Measurements from ENCODE around the gene GDPD1.

The GDPD1 gene

DNA sequence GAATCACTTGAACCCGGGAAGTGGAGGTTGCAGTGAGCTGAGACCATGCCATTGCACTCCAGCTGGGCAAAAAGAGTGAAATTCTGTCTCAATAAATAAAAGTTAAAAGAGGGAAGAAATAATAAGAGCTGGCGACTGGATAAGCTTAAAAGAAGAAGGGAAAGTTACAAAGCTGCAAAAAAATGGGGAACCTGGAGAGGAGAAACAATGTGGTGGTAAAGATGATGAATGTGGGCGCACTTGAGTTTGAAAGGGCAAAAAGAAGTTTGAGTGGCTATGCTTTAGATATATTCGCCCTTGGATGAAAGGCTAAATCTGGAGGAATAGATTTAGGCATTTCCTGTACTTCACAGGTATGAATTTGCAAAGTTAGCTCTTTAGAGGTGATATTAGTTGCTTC lies 58.1 kb downstream of the GDPD1 start:
- DNase-seq: no peak
- Histone ChIP-seq H3F3A (ENCODE audit: insufficient read depth, low read length) (peaks cover 24% of the 10 kb centered on the region), H2AFZ (ENCODE audit: low read length) (no peak overlapping the region), H3K9me3 (replicated peaks; ENCODE audit: insufficient read depth, low read length) (no peaks in the 10 kb centered on the region), H3K4me3 (ENCODE audit: low read length) (no peak overlapping the region), H3K4me1 (ENCODE audit: low read length) (peaks cover 17% of the 10 kb centered on the region), H3K79me2 (ENCODE audit: low read length) (no peaks in the 10 kb centered on the region), H3K27ac (ENCODE audit: low read length) (no peak overlapping the region), H3K9ac (ENCODE audit: low read length) (no peak overlapping the region), H4K20me1 (ENCODE audit: insufficient read depth, low read length) (no peaks in the 10 kb centered on the region), H3K9me2 (replicated peaks; ENCODE audit: insufficient read depth, low read length) (no peaks in the 10 kb centered on the region), H3K4me2 (ENCODE audit: low read depth, low read length) (no peak overlapping the region), H3K36me3 (replicated peaks; ENCODE audit: insufficient read depth, low read length) (no peaks in the 10 kb centered on the region), H3K27me3 (replicated peaks; ENCODE audit: insufficient read depth, low read length) (no peaks in the 10 kb centered on the region)
- TF ChIP-seq EZH2phosphoT487 (IDR thresholded peaks at IDR 0.05; ENCODE audit: low read length) (no peak), EZH2 (optimal IDR thresholded peaks at IDR 0.05; ENCODE audit: low read depth, low read length) (no peak)
- TF ChIP-seq, protein P1, sequence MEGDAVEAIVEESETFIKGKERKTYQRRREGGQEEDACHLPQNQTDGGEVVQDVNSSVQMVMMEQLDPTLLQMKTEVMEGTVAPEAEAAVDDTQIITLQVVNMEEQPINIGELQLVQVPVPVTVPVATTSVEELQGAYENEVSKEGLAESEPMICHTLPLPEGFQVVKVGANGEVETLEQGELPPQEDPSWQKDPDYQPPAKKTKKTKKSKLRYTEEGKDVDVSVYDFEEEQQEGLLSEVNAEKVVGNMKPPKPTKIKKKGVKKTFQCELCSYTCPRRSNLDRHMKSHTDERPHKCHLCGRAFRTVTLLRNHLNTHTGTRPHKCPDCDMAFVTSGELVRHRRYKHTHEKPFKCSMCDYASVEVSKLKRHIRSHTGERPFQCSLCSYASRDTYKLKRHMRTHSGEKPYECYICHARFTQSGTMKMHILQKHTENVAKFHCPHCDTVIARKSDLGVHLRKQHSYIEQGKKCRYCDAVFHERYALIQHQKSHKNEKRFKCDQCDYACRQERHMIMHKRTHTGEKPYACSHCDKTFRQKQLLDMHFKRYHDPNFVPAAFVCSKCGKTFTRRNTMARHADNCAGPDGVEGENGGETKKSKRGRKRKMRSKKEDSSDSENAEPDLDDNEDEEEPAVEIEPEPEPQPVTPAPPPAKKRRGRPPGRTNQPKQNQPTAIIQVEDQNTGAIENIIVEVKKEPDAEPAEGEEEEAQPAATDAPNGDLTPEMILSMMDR (IDR thresholded peaks at IDR 0.05; ENCODE audit: low read length): no peak

- H3F3A ChIP-seq (ENCODE audit: insufficient read depth, low read length): peaks cover 10% of the 10 kb centered on the region
- no peak for DNase-seq
- H3K36me3 ChIP-seq (replicated peaks; ENCODE audit: insufficient read depth, low read length): no peaks in the 10 kb centered on the region
- H3K9me3 ChIP-seq (replicated peaks; ENCODE audit: insufficient read depth, low read length): no peaks in the 10 kb centered on the region
- TF ChIP-seq, protein P1 (IDR thresholded peaks at IDR 0.05; ENCODE audit: low read length): no peak
- TF ChIP-seq EZH2phosphoT487 (IDR thresholded peaks at IDR 0.05; ENCODE audit: low read length) (no peak), EZH2 (optimal IDR thresholded peaks at IDR 0.05; ENCODE audit: low read depth, low read length) (no peak)
- no peak overlapping the region for H3K4me2 ChIP-seq (ENCODE audit: low read depth, low read length)
- H3K79me2 ChIP-seq (ENCODE audit: low read length): no peaks in the 10 kb centered on the region
- no peak overlapping the region for H3K9ac ChIP-seq (ENCODE audit: low read length)
- H3K4me3 ChIP-seq (ENCODE audit: low read length): no peak overlapping the region
- no peak overlapping the region for H3K27ac ChIP-seq (ENCODE audit: low read length)
- peaks cover 23% of the 10 kb centered on the region for H3K4me1 ChIP-seq (ENCODE audit: low read length)
- H3K27me3 ChIP-seq (replicated peaks; ENCODE audit: insufficient read depth, low read length): no peaks in the 10 kb centered on the region
- no peaks in the 10 kb centered on the region for H4K20me1 ChIP-seq (ENCODE audit: insufficient read depth, low read length)
- H2AFZ ChIP-seq (ENCODE audit: low read length): no peak overlapping the region
- no peaks in the 10 kb centered on the region for H3K9me2 ChIP-seq (replicated peaks; ENCODE audit: insufficient read depth, low read length)
These were observed 64.0 kb downstream of the GDPD1 start for GRCh38 chr17:59284317-59284716.

- no peaks in the 10 kb centered on the region for H3K36me3 ChIP-seq (replicated peaks; ENCODE audit: insufficient read depth, low read length)
- H3K4me3 ChIP-seq (ENCODE audit: low read length): no peak overlapping the region
- peak overlapping the region; percentile 43 for H3K4me2 ChIP-seq (ENCODE audit: low read depth, low read length)
- H3K27ac ChIP-seq (ENCODE audit: low read length): peak overlapping the region; percentile 93
- TF ChIP-seq EZH2phosphoT487 (IDR thresholded peaks at IDR 0.05; ENCODE audit: low read length): no peak
- TF ChIP-seq EZH2 (optimal IDR thresholded peaks at IDR 0.05; ENCODE audit: low read depth, low read length): no peak
- TF ChIP-seq, protein P1 (IDR thresholded peaks at IDR 0.05; ENCODE audit: low read length): no peak
- peaks cover 10% of the 10 kb centered on the region for H3F3A ChIP-seq (ENCODE audit: insufficient read depth, low read length)
- DNase-seq: peak; percentile 83
- no peaks in the 10 kb centered on the region for H4K20me1 ChIP-seq (ENCODE audit: insufficient read depth, low read length)
- H3K4me1 ChIP-seq (ENCODE audit: low read length): peaks cover 32% of the 10 kb centered on the region
- H3K9me2 ChIP-seq (replicated peaks; ENCODE audit: insufficient read depth, low read length): no peaks in the 10 kb centered on the region
- H2AFZ ChIP-seq (ENCODE audit: low read length): no peak overlapping the region
- H3K9ac ChIP-seq (ENCODE audit: low read length): no peak overlapping the region; the same call in 1 of the 2 replicates
- H3K27me3 ChIP-seq (replicated peaks; ENCODE audit: insufficient read depth, low read length): no peaks in the 10 kb centered on the region
- H3K9me3 ChIP-seq (replicated peaks; ENCODE audit: insufficient read depth, low read length): no peaks in the 10 kb centered on the region
- no peaks in the 10 kb centered on the region for H3K79me2 ChIP-seq (ENCODE audit: low read length)
These were observed 67.1 kb downstream of the GDPD1 start for GRCh38 chr17:59287452-59287851.

All from MM.1S (cell line).